ENCODE results near the gene CD6.
A peak's percentile ranks its signal among the peaks of the same experiment; 100 is the strongest.

CD6 gene

DNA sequence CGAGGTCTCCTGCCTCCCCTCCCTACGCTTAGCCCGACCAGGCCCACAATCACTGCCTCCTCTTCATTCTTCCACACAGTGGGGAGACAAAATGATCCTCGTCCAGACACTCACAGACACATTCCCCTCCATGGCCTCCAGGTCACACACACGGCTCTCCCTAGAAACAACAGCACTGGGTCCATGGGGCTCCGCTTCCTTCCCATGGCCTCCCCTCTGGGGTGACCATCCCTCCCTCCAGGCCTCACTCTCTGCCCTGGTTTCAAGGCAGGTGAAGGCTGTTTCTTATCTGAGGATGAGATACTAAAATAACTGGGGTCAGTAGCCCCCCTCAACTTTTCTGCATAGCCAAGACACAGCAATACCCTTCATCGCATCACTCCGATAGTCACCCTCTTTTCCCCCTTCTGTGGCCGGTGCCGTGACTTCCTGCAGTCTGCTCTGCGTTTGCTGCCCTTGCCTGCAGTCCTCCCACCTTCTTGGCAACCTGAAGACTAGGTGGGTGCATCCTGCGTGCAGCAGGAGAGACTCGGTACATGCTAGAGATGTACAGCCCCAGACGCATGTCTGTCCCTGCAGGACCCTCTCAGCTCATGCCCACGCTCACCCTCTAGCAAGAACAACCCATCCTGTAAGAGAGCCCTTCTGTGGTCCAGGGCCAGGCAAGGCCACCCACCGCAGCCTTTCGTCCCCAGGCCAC lies 55.8 kb downstream of the CD6 start:
- Histone ChIP-seq H3K23ac (ENCODE audit: low read depth, low read length, poor library complexity) (peak overlapping the region; percentile 21), H2BK120ac (ENCODE audit: low read depth, low read length) (no peak overlapping the region), H3K4me3 (ENCODE audit: low read length in 2 of 2) (no peak overlapping the region), H3K9ac (ENCODE audit: low read depth, low read length, poor library complexity) (no peak overlapping the region), H3K9me3 (replicated peaks in 1 of 2; ENCODE audit: control insufficient read depth in 2 of 2, insufficient read depth in 1 of 2, low read depth in 1 of 2, low read length in 2 of 2) (no peaks in the 10 kb centered on the region), H3K18ac (ENCODE audit: low read length) (peak overlapping the region; percentile 55), H2BK5ac (ENCODE audit: low read length) (no peak overlapping the region), H3K4me2 (ENCODE audit: insufficient read depth, low read length, poor library complexity, severe bottlenecking) (no peak overlapping the region), H4K91ac (ENCODE audit: low read depth, low read length, poor library complexity) (no peak overlapping the region), H2BK12ac (ENCODE audit: low read length) (peak overlapping the region; percentile 46), H4K8ac (ENCODE audit: low read depth, low read length) (no peak overlapping the region), H2AK5ac (ENCODE audit: low read depth, low read length) (peak overlapping the region; percentile 11), H3K4me1 (ENCODE audit: control insufficient read depth in 2 of 2, insufficient read depth in 1 of 2, low read depth in 1 of 2, low read length in 2 of 2) (peaks cover 0 to 7% of the 10 kb centered on the region in 2 donors), H2BK15ac (ENCODE audit: low read length) (no peak overlapping the region), H2AFZ (ENCODE audit: low read length) (no peak overlapping the region), H3K36me3 (replicated peaks in 1 of 2; ENCODE audit: control insufficient read depth in 2 of 2, insufficient read depth in 2 of 2, low read length in 2 of 2) (no peaks in the 10 kb centered on the region), H3K4ac (ENCODE audit: low read length) (no peak overlapping the region), H3K27ac (replicated peaks; ENCODE audit: low read length) (no peak overlapping the region), H3K27me3 (ENCODE audit: control insufficient read depth in 3 of 3, insufficient read depth in 3 of 3, low read depth in 1 of 3, low read length in 3 of 3) (peaks cover 0 to 39% (median 0%) of the 10 kb centered on the region in 3 experiments), H3K14ac (ENCODE audit: low read length) (no peak overlapping the region), H3K79me1 (ENCODE audit: low read depth, low read length) (no peaks in the 10 kb centered on the region)
- no CpG with 5 or more reads among the region's 17 CpGs for WGBS, 2 donors (ENCODE audit: extremely low coverage in 2 of 2, insufficient read length in 2 of 2, insufficient replicate concordance in 1 of 2)
- DNase-seq (ENCODE audit: low spot score) = no peak

DNA sequence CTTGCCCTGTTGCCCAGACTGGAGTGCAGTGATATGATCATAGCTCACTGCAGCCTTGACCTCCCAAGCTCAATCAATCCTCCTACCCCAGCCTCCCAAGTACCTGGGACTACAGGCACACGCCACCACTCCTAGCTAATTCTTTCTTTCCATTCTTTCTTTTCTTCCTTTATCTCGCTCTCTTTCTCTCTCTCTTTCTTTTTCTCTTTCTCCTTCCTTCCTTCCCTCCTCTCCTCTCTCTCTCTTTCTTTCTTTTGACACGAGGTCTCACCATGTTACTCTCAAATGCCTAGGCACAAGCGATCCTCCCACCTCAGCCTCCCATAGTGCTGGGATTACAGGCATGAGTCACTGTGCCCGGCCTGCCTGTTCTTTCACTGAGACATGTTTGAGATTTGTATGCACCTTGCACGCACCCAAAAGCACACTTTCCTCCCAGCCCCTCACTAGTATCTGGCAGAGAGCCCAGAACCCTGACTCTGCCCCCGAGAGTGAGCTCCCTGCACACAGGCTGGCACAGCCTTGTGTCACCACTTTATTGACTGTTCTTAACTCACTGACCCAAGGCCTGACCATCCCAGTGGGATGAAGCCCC lies 56.8 kb downstream of the CD6 start:
- no peak for DNase-seq (ENCODE audit: low spot score)
- no peak overlapping the region for H3K23ac ChIP-seq (ENCODE audit: low read depth, low read length, poor library complexity)
- no peak overlapping the region for H3K4me3 ChIP-seq (ENCODE audit: low read length in 2 of 2)
- no peak overlapping the region for H2BK120ac ChIP-seq (ENCODE audit: low read depth, low read length)
- H3K18ac ChIP-seq (ENCODE audit: low read length) = no peak overlapping the region
- no peak overlapping the region for H4K91ac ChIP-seq (ENCODE audit: low read depth, low read length, poor library complexity)
- no peak overlapping the region for H3K4me2 ChIP-seq (ENCODE audit: insufficient read depth, low read length, poor library complexity, severe bottlenecking)
- H4K8ac ChIP-seq (ENCODE audit: low read depth, low read length) = no peak overlapping the region
- no peak overlapping the region for H2BK15ac ChIP-seq (ENCODE audit: low read length)
- H3K9me3 ChIP-seq (replicated peaks in 1 of 2; ENCODE audit: control insufficient read depth in 2 of 2, insufficient read depth in 1 of 2, low read depth in 1 of 2, low read length in 2 of 2) = no peaks in the 10 kb centered on the region
- H3K4ac ChIP-seq (ENCODE audit: low read length) = no peak overlapping the region
- no peaks in the 10 kb centered on the region for H3K79me1 ChIP-seq (ENCODE audit: low read depth, low read length)
- no peak overlapping the region for H3K9ac ChIP-seq (ENCODE audit: low read depth, low read length, poor library complexity)
- H3K27me3 ChIP-seq (ENCODE audit: control insufficient read depth in 3 of 3, insufficient read depth in 3 of 3, low read depth in 1 of 3, low read length in 3 of 3) = peaks cover 0 to 33% (median 0%) of the 10 kb centered on the region in 3 experiments
- peaks cover 0 to 7% of the 10 kb centered on the region in 2 donors for H3K4me1 ChIP-seq (ENCODE audit: control insufficient read depth in 2 of 2, insufficient read depth in 1 of 2, low read depth in 1 of 2, low read length in 2 of 2)
- H3K36me3 ChIP-seq (replicated peaks in 1 of 2; ENCODE audit: control insufficient read depth in 2 of 2, insufficient read depth in 2 of 2, low read length in 2 of 2) = no peaks in the 10 kb centered on the region
- H3K27ac ChIP-seq (replicated peaks; ENCODE audit: low read length) = no peak overlapping the region
- H2AFZ ChIP-seq (ENCODE audit: low read length) = no peak overlapping the region
- no peak overlapping the region for H2BK5ac ChIP-seq (ENCODE audit: low read length)
- no peak overlapping the region for H3K14ac ChIP-seq (ENCODE audit: low read length)
- H2BK12ac ChIP-seq (ENCODE audit: low read length) = no peak overlapping the region
- WGBS, 2 donors (ENCODE audit: extremely low coverage in 2 of 2, insufficient read length in 2 of 2, insufficient replicate concordance in 1 of 2) = no CpG with 5 or more reads among the region's 7 CpGs
- no peak overlapping the region for H2AK5ac ChIP-seq (ENCODE audit: low read depth, low read length)

DNA sequence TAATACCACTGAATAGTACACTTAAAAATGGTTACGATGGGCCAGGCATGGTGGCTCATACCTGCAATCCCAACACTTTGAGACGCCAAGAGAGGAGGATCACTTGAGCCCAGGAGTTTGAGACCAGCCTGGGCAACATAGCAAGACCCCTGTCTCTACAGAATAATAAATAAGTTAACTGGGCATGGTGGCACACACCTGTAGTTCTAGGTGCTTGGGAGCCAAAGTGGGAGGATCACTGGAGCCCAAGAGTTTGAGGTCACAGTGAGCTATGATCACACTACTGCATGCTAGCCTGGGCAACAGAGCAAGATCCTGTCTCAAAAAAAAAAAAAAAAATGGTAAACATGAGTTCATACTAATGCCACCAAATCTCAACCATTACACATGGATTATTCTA lies 61.3 kb downstream of the CD6 start:
- Histone ChIP-seq H3K27ac (replicated peaks; ENCODE audit: low read length) (no peak overlapping the region), H2BK12ac (ENCODE audit: low read length) (no peak overlapping the region), H3K18ac (ENCODE audit: low read length) (no peak overlapping the region), H3K4me3 (ENCODE audit: low read length in 2 of 2) (no peak overlapping the region), H3K4ac (ENCODE audit: low read length) (no peak overlapping the region), H2BK15ac (ENCODE audit: low read length) (no peak overlapping the region), H3K79me1 (ENCODE audit: low read depth, low read length) (no peaks in the 10 kb centered on the region), H3K4me2 (ENCODE audit: insufficient read depth, low read length, poor library complexity, severe bottlenecking) (no peak overlapping the region), H3K14ac (ENCODE audit: low read length) (no peak overlapping the region), H3K23ac (ENCODE audit: low read depth, low read length, poor library complexity) (no peak overlapping the region), H3K9me3 (replicated peaks in 1 of 2; ENCODE audit: control insufficient read depth in 2 of 2, insufficient read depth in 1 of 2, low read depth in 1 of 2, low read length in 2 of 2) (no peaks in the 10 kb centered on the region), H2AFZ (ENCODE audit: low read length) (no peak overlapping the region), H3K9ac (ENCODE audit: low read depth, low read length, poor library complexity) (no peak overlapping the region), H4K91ac (ENCODE audit: low read depth, low read length, poor library complexity) (no peak overlapping the region), H3K27me3 (ENCODE audit: control insufficient read depth in 3 of 3, insufficient read depth in 3 of 3, low read depth in 1 of 3, low read length in 3 of 3) (peaks cover 0 to 13% (median 0%) of the 10 kb centered on the region in 3 experiments), H2BK120ac (ENCODE audit: low read depth, low read length) (no peak overlapping the region), H2AK5ac (ENCODE audit: low read depth, low read length) (no peak overlapping the region), H3K36me3 (replicated peaks in 1 of 2; ENCODE audit: control insufficient read depth in 2 of 2, insufficient read depth in 2 of 2, low read length in 2 of 2) (no peaks in the 10 kb centered on the region), H4K8ac (ENCODE audit: low read depth, low read length) (no peak overlapping the region), H3K4me1 (ENCODE audit: control insufficient read depth in 2 of 2, insufficient read depth in 1 of 2, low read depth in 1 of 2, low read length in 2 of 2) (peaks cover 2 to 16% of the 10 kb centered on the region in 2 donors), H2BK5ac (ENCODE audit: low read length) (no peak overlapping the region)
- DNase-seq (ENCODE audit: low spot score) = no peak
- no CpG with 5 or more reads among the region's 2 CpGs for WGBS, 2 donors (ENCODE audit: extremely low coverage in 2 of 2, insufficient read length in 2 of 2, insufficient replicate concordance in 1 of 2)

DNA sequence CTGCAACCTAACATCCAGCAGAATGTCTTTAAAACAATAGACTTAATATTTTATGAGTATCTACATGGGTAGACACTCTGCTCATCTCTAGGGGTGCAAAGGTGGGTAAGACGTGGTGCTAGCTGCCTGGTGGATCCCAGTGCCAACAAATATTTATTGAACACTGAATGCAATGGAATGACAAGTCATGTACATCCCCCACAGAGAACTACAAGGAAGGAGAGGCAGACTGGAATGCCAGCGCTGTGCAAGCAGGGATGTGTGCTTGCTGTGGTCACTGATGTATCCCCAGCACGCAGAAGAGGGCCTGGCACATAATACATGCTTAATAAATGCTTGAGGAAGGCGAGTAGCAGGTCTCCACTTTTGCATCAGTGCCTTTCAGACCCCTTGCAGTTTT lies 61.9 kb downstream of the CD6 start:
- Histone ChIP-seq H4K91ac (ENCODE audit: low read depth, low read length, poor library complexity) (no peak overlapping the region), H2BK12ac (ENCODE audit: low read length) (no peak overlapping the region), H3K4ac (ENCODE audit: low read length) (no peak overlapping the region), H3K4me2 (ENCODE audit: insufficient read depth, low read length, poor library complexity, severe bottlenecking) (no peak overlapping the region), H3K79me1 (ENCODE audit: low read depth, low read length) (no peaks in the 10 kb centered on the region), H3K14ac (ENCODE audit: low read length) (no peak overlapping the region), H2BK120ac (ENCODE audit: low read depth, low read length) (no peak overlapping the region), H3K18ac (ENCODE audit: low read length) (no peak overlapping the region), H2BK5ac (ENCODE audit: low read length) (no peak overlapping the region), H3K27ac (replicated peaks; ENCODE audit: low read length) (no peak overlapping the region), H3K36me3 (replicated peaks in 1 of 2; ENCODE audit: control insufficient read depth in 2 of 2, insufficient read depth in 2 of 2, low read length in 2 of 2) (no peaks in the 10 kb centered on the region), H3K27me3 (ENCODE audit: control insufficient read depth in 3 of 3, insufficient read depth in 3 of 3, low read depth in 1 of 3, low read length in 3 of 3) (peaks cover 0 to 11% (median 0%) of the 10 kb centered on the region in 3 experiments), H3K9me3 (replicated peaks in 1 of 2; ENCODE audit: control insufficient read depth in 2 of 2, insufficient read depth in 1 of 2, low read depth in 1 of 2, low read length in 2 of 2) (no peaks in the 10 kb centered on the region), H4K8ac (ENCODE audit: low read depth, low read length) (no peak overlapping the region), H2AK5ac (ENCODE audit: low read depth, low read length) (no peak overlapping the region), H3K4me1 (ENCODE audit: control insufficient read depth in 2 of 2, insufficient read depth in 1 of 2, low read depth in 1 of 2, low read length in 2 of 2) (peaks cover 2 to 16% of the 10 kb centered on the region in 2 donors), H3K23ac (ENCODE audit: low read depth, low read length, poor library complexity) (no peak overlapping the region), H3K4me3 (ENCODE audit: low read length in 2 of 2) (no peak overlapping the region), H2AFZ (ENCODE audit: low read length) (no peak overlapping the region), H3K9ac (ENCODE audit: low read depth, low read length, poor library complexity) (no peak overlapping the region), H2BK15ac (ENCODE audit: low read length) (no peak overlapping the region)
- DNase-seq (ENCODE audit: low spot score) = no peak
- WGBS, 2 donors (ENCODE audit: extremely low coverage in 2 of 2, insufficient read length in 2 of 2, insufficient replicate concordance in 1 of 2) = no CpG with 5 or more reads among the region's 4 CpGs

All from neuronal stem cell (in vitro differentiated cells).